Measurements from ENCODE around the gene MEGF11. TPM values are rescaled to one million over a fixed set of nuclear protein-coding genes. Genes with fewer than 3 reads are reported as not detected.

The MEGF11 gene
- total RNA-seq, 2 donors from 2014 or later = not detected

DNA sequence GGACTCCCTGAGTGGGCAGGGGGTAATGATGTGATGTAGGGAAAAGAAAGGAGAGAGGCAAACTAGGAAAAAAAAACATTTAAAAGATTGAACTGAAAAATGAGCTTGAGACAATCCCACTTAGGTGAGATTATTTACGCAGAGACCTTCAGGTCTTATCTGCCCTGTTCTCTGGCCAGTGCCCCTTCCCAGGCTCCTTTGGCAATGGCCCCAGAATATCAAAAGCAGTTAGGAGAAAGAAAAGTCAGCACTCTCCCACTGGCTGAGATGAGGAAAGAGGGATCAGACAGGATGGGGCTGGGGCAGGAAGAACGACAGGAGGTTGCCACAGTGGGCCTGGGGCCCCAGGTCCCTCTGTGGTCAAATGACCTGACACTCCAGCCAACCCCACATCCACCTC, 105.4 kb downstream of the MEGF11 start:
- Histone ChIP-seq H3K4me1 (no peaks in the 10 kb centered on the region), H3K4me3 (no peak overlapping the region), H3K27ac (no peak overlapping the region), H3K27me3 (no peaks in the 10 kb centered on the region), H3K9ac (ENCODE audit: low read depth in 2 of 2, low read length in 2 of 2) (no peak overlapping the region), H3K9me3 (no peaks in the 10 kb centered on the region), H3K36me3 (no peaks in the 10 kb centered on the region)
- DNase-seq = no peak
- TF ChIP-seq, protein P1, sequence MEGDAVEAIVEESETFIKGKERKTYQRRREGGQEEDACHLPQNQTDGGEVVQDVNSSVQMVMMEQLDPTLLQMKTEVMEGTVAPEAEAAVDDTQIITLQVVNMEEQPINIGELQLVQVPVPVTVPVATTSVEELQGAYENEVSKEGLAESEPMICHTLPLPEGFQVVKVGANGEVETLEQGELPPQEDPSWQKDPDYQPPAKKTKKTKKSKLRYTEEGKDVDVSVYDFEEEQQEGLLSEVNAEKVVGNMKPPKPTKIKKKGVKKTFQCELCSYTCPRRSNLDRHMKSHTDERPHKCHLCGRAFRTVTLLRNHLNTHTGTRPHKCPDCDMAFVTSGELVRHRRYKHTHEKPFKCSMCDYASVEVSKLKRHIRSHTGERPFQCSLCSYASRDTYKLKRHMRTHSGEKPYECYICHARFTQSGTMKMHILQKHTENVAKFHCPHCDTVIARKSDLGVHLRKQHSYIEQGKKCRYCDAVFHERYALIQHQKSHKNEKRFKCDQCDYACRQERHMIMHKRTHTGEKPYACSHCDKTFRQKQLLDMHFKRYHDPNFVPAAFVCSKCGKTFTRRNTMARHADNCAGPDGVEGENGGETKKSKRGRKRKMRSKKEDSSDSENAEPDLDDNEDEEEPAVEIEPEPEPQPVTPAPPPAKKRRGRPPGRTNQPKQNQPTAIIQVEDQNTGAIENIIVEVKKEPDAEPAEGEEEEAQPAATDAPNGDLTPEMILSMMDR (IDR thresholded peaks at IDR 0.05) = no peak
- intact Hi-C loops (cut with DNase I) = no loop called here

DNA sequence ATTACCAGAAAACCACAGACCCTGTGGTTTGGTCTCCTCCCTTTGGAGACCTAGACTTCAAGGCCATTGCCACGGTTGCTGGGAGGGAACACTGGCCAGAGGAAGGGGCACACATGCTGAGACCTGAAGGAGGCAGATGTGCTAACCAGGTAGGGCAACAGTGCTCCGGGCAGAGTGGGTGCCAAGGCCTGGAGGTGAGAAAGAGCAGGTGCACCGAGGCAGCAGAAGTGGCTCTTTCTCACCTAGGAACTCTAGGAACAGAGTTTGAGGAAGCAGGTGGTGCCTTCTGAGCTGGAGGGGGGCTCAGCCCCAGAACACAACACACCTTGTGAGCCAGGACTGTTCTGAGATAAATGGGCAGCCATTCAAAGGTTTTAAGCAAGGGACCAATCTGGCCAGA, 106.1 kb downstream of the MEGF11 start:
- no peaks in the 10 kb centered on the region for H3K9me3 ChIP-seq
- no peak overlapping the region for H3K4me3 ChIP-seq
- no peaks in the 10 kb centered on the region for H3K4me1 ChIP-seq
- TF ChIP-seq, protein P1 (IDR thresholded peaks at IDR 0.05) = no peak
- no peak overlapping the region for H3K9ac ChIP-seq (ENCODE audit: low read depth in 2 of 2, low read length in 2 of 2)
- H3K36me3 ChIP-seq = no peaks in the 10 kb centered on the region
- no peak for DNase-seq
- H3K27ac ChIP-seq = no peak overlapping the region
- intact Hi-C loops (cut with DNase I) = no loop called here
- H3K27me3 ChIP-seq = no peaks in the 10 kb centered on the region

DNA sequence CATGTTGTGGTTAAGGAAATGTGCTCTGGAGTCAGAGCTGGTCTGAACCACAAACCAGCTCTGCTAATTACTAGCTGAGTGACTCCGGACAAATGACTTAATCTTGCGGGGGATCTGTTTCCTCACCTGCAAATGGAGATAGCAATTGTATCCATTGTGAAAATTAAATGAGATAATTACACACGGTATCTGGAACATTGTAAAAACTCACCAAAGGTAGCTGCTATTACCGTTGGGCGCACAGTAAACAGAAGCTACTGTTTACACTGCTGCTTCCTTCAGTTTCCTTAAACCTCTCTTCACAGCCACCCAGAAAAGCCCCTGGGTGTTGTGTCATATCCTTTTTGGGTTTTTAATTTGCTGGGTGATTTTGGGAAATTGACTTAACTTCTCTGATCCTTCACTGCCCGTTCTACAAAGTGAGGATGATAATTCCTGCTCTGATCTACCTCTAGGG, 107.8 kb downstream of the MEGF11 start:
- H3K9ac ChIP-seq (ENCODE audit: low read depth in 2 of 2, low read length in 2 of 2) = no peak overlapping the region
- intact Hi-C loops (cut with DNase I) = no loop called here
- H3K4me1 ChIP-seq = no peaks in the 10 kb centered on the region
- H3K27me3 ChIP-seq = no peaks in the 10 kb centered on the region
- TF ChIP-seq, protein P1 (IDR thresholded peaks at IDR 0.05) = no peak
- no peaks in the 10 kb centered on the region for H3K9me3 ChIP-seq
- H3K27ac ChIP-seq = no peak overlapping the region
- no peak for DNase-seq
- H3K4me3 ChIP-seq = no peak overlapping the region
- no peaks in the 10 kb centered on the region for H3K36me3 ChIP-seq

DNA sequence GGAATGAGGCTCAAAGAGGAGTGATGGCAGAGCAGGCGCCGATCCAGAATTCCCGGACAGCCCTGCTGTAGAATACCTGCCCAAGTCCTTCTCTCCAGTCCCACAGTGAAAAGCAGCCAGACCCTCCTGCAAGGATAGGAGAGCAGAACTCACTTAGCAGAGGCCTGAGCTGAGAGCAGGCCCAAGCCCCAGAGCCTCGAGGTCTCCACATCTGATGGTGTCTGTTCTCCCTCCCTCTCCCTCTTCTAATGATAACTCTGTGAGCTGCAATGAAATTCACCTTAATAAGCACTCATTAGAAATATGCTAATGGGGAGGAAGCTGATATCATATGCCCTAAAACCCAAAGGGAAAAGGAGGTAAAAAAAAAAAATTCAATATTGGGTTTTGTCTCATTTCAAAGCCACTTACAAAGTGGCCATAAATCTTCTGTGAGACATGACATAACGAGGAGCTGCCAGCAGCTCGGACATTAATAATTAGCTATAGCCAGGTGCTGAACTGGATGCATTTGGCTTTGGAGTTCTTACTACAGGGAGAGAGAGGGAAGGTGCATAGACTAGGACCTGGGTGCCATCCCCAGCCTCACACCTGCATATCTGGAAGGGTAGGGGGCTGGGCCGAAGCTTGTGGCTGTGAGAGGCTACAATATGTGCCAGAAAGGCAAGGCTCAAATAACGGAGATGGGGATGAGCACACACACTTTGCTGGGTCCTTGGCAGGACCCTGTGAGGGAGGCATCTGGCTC, 108.4 kb downstream of the MEGF11 start:
- intact Hi-C loops (cut with DNase I) = no loop called here
- TF ChIP-seq, protein P1 (IDR thresholded peaks at IDR 0.05) = no peak
- no peak for DNase-seq

DNA sequence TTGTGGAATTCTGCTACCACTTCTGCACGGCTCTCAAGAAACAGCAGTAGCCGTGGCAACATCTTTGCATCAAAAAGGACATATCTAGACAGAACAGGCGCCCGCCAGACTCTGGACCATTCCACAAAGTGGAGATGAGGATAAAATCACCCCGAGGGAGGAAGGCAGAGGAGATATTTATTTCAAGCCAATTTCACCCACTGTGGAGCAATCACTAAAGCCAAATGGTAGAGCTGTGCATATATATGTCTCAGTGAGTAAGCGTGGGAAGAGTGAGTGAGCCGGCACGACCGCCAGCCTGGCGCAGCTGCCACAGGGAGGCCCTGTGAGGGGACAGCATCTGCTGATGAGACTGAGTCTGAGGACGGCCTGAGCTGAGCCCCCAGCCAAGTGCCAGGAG, 111.3 kb downstream of the MEGF11 start:
- Histone ChIP-seq H3K27ac (no peak overlapping the region), H3K27me3 (no peaks in the 10 kb centered on the region), H3K36me3 (no peaks in the 10 kb centered on the region), H3K4me3 (no peak overlapping the region), H3K4me1 (no peaks in the 10 kb centered on the region), H3K9me3 (no peaks in the 10 kb centered on the region), H3K9ac (ENCODE audit: low read depth in 2 of 2, low read length in 2 of 2) (no peak overlapping the region)
- DNase-seq = no peak
- TF ChIP-seq, protein P1 (IDR thresholded peaks at IDR 0.05) = no peak
- intact Hi-C loops (cut with DNase I) = no loop called here

More for the DNA sequence above, 108.4 kb downstream of the MEGF11 start:
- no peak overlapping the region for H3K27ac ChIP-seq
- no peak overlapping the region for H3K4me3 ChIP-seq
- no peak overlapping the region for H3K9ac ChIP-seq (ENCODE audit: low read depth in 2 of 2, low read length in 2 of 2)
- H3K36me3 ChIP-seq = no peaks in the 10 kb centered on the region
- H3K9me3 ChIP-seq = no peaks in the 10 kb centered on the region
- H3K27me3 ChIP-seq = no peaks in the 10 kb centered on the region
- H3K4me1 ChIP-seq = no peaks in the 10 kb centered on the region
